Kidney (tissue), 14 donors: ENCODE measurements around the gene FRRS1L. TPM values are rescaled to one million over a fixed set of nuclear protein-coding genes. Genes with fewer than 3 reads are reported as not detected.

ENCODE experiments used
- DNase-seq, 5 donors: peaks; one replicate each; pipeline ENCODE4 v3.0.0-alpha.2; 2013 to 2020
- FAIRE-seq: peaks from 2 replicates; lab custom pipeline; 2012; peaks lifted over from hg19 to GRCh38; lab: Jason Lieb, UNC
- H3K27ac ChIP-seq, 2 donors: one replicate each; pipeline ENCODE4 v1.7.0; 2013; ENCODE audit warnings: low read depth in 2 of 2, low read length in 2 of 2, inconsistent platforms in 1 of 2
- H3K27me3 ChIP-seq: one replicate; pipeline ENCODE4 v1.7.1; 2013; ENCODE audit warnings: low read length, inconsistent platforms; ENCODE audit not compliant: control insufficient read depth, insufficient read depth
- H3K36me3 ChIP-seq, 3 donors: one replicate each; pipeline versions ENCODE4 v1.7.0 to v1.7.1; 2013; ENCODE audit warnings: low read length in 3 of 3, control low read depth in 1 of 3, inconsistent platforms in 1 of 3; ENCODE audit not compliant: insufficient read depth in 3 of 3, control insufficient read depth in 2 of 3
- H3K4me1 ChIP-seq, 3 donors: one replicate each; pipeline versions ENCODE4 v1.7.0 to v1.7.1; 2013; ENCODE audit warnings: low read length in 3 of 3, inconsistent platforms in 1 of 3, low read depth in 1 of 3; ENCODE audit not compliant: control insufficient read depth in 2 of 3, insufficient read depth in 2 of 3
- H3K4me3 ChIP-seq, 3 donors: one replicate each; pipeline versions ENCODE4 v1.7.0 to v1.8.1; 2013; ENCODE audit warnings: low read length in 3 of 3, control low read depth in 1 of 3, inconsistent platforms in 1 of 3
- H3K9ac ChIP-seq, 3 donors: one replicate each; pipeline versions ENCODE4 v1.7.0 to v1.7.1; 2013; ENCODE audit warnings: low read length in 3 of 3, control low read depth in 1 of 3, inconsistent platforms in 1 of 3
- H3K9me3 ChIP-seq, 3 donors: one replicate each; pipeline versions ENCODE4 v1.7.0 to v1.7.1; 2013; ENCODE audit warnings: low read length in 3 of 3, control low read depth in 1 of 3, inconsistent platforms in 1 of 3; ENCODE audit not compliant: control insufficient read depth in 2 of 3, insufficient read depth in 1 of 3
- intact Hi-C: fragments of 100-400 bp; cut with DNase I; formaldehyde crosslinking; loops from one replicate; pipeline ENCODE4 v1.11.1; 2022
- polyA plus RNA-seq: library from polyadenylated mRNA; stranded (reverse); fragments of 350-450 nt; fragmentation: Illumina TruSeq; extraction: RNeasy Lipid Tissue Mini Kit (QIAGEN cat#74804); gene quantifications from one replicate; pipeline ENCODE4 v1.2.3, GENCODE V29; 2014; ENCODE audit warnings: low read depth, low replicate concordance; ENCODE audit not compliant: insufficient read depth
- total RNA-seq: library from RNA; stranded (reverse); fragmentation: NEBNext Ultra II Directional; extraction: Animal tissue kit (Norgen Biotek cat#: 25700); gene quantifications from one replicate; pipeline ENCODE4 v1.2.1, GENCODE V29; 2021
- TF ChIP-seq, protein P1 (sequence below): IDR thresholded peaks from 3 replicates; pipeline ENCODE4 v1.5.1; 2012; ENCODE audit warnings: mild to moderate bottlenecking, moderate library complexity, borderline replicate concordance; ENCODE audit not compliant: insufficient read depth; ENCODE audit errors: extremely low read depth
- donor health status: control.
- donor health status: control.
- donor health status: control.
- donor health status: control.
- donor health status: control.
- donor health status: DM: yes; HTN: yes; CAD: no.
- donor health status: Normal renal cell carcinoma (clear cell type).

Gene FRRS1L
- total and polyA plus RNA-seq, 2 donors from 2014 or later = 0.06 TPM; not detected in 1

GRCh38 chr9:109110329-109111021, 56.6 kb downstream of the FRRS1L start:
- TF ChIP-seq, protein P1, sequence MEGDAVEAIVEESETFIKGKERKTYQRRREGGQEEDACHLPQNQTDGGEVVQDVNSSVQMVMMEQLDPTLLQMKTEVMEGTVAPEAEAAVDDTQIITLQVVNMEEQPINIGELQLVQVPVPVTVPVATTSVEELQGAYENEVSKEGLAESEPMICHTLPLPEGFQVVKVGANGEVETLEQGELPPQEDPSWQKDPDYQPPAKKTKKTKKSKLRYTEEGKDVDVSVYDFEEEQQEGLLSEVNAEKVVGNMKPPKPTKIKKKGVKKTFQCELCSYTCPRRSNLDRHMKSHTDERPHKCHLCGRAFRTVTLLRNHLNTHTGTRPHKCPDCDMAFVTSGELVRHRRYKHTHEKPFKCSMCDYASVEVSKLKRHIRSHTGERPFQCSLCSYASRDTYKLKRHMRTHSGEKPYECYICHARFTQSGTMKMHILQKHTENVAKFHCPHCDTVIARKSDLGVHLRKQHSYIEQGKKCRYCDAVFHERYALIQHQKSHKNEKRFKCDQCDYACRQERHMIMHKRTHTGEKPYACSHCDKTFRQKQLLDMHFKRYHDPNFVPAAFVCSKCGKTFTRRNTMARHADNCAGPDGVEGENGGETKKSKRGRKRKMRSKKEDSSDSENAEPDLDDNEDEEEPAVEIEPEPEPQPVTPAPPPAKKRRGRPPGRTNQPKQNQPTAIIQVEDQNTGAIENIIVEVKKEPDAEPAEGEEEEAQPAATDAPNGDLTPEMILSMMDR = no peak
- no peak for FAIRE-seq
- Histone ChIP-seq H3K9ac (peak overlapping the region in 1 of 3 donors; percentile 10), H3K27ac (peak overlapping the region; percentile 49 to 74), H3K4me1 (peaks cover 0 to 39% (median 17%) of the 10 kb centered on the region in 3 donors), H3K9me3 (no peaks in the 10 kb centered on the region), H3K36me3 (peaks cover under 1 to 2% (median 1%) of the 10 kb centered on the region in 3 donors), H3K4me3 (no peak overlapping the region), H3K27me3 (no peaks in the 10 kb centered on the region)
- no peak for DNase-seq
- intact Hi-C loops = no loop called here

DNA sequence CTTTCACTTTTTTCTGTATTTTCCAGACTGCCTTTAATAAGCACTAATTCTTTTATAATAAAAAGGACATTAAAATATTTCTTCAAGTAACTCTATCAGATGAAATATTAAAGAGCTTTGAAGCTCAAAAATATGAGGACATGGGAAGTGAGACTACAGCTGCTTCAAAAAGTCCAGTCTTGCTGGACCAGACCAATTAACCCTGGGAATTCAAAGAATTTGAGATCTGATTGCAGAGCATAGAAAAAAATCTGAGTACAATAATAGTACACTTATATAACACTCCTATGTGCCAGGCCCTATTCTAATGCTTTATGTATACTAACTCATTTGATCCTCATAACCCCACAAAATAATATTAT, 57.1 kb downstream of the FRRS1L start:
- peaks cover 0 to 39% (median 17%) of the 10 kb centered on the region in 3 donors for H3K4me1 ChIP-seq
- FAIRE-seq (no peak), DNase-seq (peak in 2 of 5 donors; percentile 38 to 43)
- peak overlapping the region in 1 of 2 donors; percentile 74 for H3K27ac ChIP-seq
- intact Hi-C loops = no loop called here
- peaks cover 3 to 6% (median 4%) of the 10 kb centered on the region in 3 donors for H3K36me3 ChIP-seq
- TF ChIP-seq, protein P1 = no peak
- H3K27me3 ChIP-seq = no peaks in the 10 kb centered on the region
- H3K9me3 ChIP-seq = no peaks in the 10 kb centered on the region
- no peak overlapping the region for H3K9ac ChIP-seq
- H3K4me3 ChIP-seq = no peak overlapping the region

GRCh38 chr9:109108318-109108717, 58.7 kb downstream of the FRRS1L start:
- H3K9ac ChIP-seq = no peak overlapping the region
- H3K4me1 ChIP-seq = peaks cover 0 to 31% (median 9%) of the 10 kb centered on the region in 3 donors

More at GRCh38 chr9:109108318-109108717, 58.7 kb downstream of the FRRS1L start:
- H3K36me3 ChIP-seq = peaks cover 3 to 10% (median 4%) of the 10 kb centered on the region in 3 donors
- intact Hi-C loops = no loop called here
- TF ChIP-seq, protein P1 = no peak
- H3K4me3 ChIP-seq = no peak overlapping the region
- no peak overlapping the region for H3K27ac ChIP-seq
- no peak for FAIRE-seq
- H3K27me3 ChIP-seq = no peaks in the 10 kb centered on the region
- no peaks in the 10 kb centered on the region for H3K9me3 ChIP-seq
- DNase-seq = no peak
